ENCODE measurements around the gene GARNL3. TPM values are rescaled to one million over a fixed set of nuclear protein-coding genes. Genes with fewer than 3 reads are reported as not detected.

GARNL3 gene
- total and polyA plus RNA-seq, 2 donors (not counting 1 experiment from before 2014, with no cell fraction given), result 1.5 to 12.6 TPM

DNA sequence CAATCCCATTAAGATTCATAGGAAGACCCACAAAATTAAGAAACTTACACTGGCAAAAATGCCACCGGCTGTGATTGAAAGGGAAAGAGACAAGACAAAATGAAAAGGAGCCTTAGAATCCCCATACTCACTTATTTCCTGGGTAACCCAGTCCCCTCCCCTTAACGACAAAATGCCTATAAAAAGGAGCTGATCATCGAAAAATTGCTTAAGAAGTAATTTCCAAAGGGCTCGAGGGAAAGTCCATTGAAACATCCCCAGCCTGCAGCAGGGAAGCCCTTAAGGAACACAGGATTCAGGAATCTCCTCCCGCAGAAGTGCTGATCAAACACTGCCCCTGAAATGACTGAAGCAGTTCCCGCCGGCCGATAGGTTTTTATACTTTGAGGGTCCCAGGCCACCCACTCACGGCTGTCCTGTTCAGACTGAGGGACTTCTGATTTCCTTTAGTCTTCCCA is 158.9 kb downstream of the GARNL3 start:
- ChIA-PET CTCF (interaction anchor here (1.3 to 1.8 kb wide), 2 partner anchors 27 to 28 kb away, joined by 5 read pairs; partner anchors contain the start of genes LRSAM1, RPL12 and SLC2A8), POLR2A (interaction anchor here (1.0 to 1.8 kb wide), 4 partner anchors 27 to 642 kb away, joined by 4 to 8 read pairs (median 4); partner anchors contain the start of genes LRSAM1, RPL12 and SLC2A8)
- Mint-ChIP-seq H3K4me1 (peaks cover 41% of the 10 kb centered on the region), H3K4me3 (peak overlapping the region; percentile 99), H3K27me3 (no peaks in the 10 kb centered on the region), H3K27ac (peak overlapping the region; percentile 95), H3K9me3 (ENCODE audit: insufficient read depth) (no peaks in the 10 kb centered on the region)
- Histone ChIP-seq H3K79me2 (ENCODE audit: control insufficient read depth, insufficient read depth, low read length) (peaks cover 62% of the 10 kb centered on the region), H3K9ac (ENCODE audit: low read length) (peak overlapping the region; percentile 87), H3K4me2 (replicated peaks; ENCODE audit: low read depth, low read length, poor library complexity, severe bottlenecking) (peak overlapping the region; percentile 87), H3K36me3 (replicated peaks in 1 of 2; ENCODE audit: control extremely low read depth in 1 of 2, control insufficient read depth in 1 of 2, extremely low read depth in 1 of 2, insufficient read depth in 2 of 2, low read length in 1 of 2) (peaks cover 0 to 4% of the 10 kb centered on the region in 2 experiments), H2AFZ (ENCODE audit: insufficient read depth, low read depth, low read length, poor library complexity, severe bottlenecking) (peak overlapping the region; percentile 92), H3K4me1 (ENCODE audit: control insufficient read depth in 2 of 2, insufficient read depth in 2 of 2, low read length in 2 of 2) (peaks cover 19 to 29% of the 10 kb centered on the region in 2 donors), H3K27ac (ENCODE audit: low read length in 2 of 2) (peak overlapping the region; percentile 56 to 75), H3K9me3 (ENCODE audit: control extremely low read depth in 1 of 3, control insufficient read depth in 2 of 3, insufficient read depth in 1 of 3, low read length in 2 of 3) (no peaks in the 10 kb centered on the region), H3K4me3 (ENCODE audit: control extremely low read depth in 1 of 5, extremely low read depth in 1 of 5, insufficient read depth in 1 of 5, low read depth in 2 of 5, low read length in 4 of 5) (peak overlapping the region; percentile 73 to 97 (median 86)), H4K20me1 (ENCODE audit: control insufficient read depth, insufficient read depth, low read length, poor library complexity, severe bottlenecking) (peaks cover 7% of the 10 kb centered on the region), H3K27me3 (replicated peaks in 1 of 4; ENCODE audit: control extremely low read depth in 1 of 4, control insufficient read depth in 3 of 4, insufficient read depth in 4 of 4, low read length in 3 of 4) (no peaks in the 10 kb centered on the region)
- ATAC-seq (ENCODE audit: low read depth) (no peak), DNase-seq (no peak)
- 0% methylated on average over 2 of the region's 9 CpGs for WGBS (ENCODE audit: insufficient coverage)
- intact Hi-C loops (cut with micrococcal nuclease), result no loop called here
- TF ChIP-seq EZH2 (IDR thresholded peaks at IDR 0.05; ENCODE audit: borderline replicate concordance, insufficient read depth, low read depth, low read length, poor library complexity, severe bottlenecking), result no peak
- TF ChIP-seq, protein P1, sequence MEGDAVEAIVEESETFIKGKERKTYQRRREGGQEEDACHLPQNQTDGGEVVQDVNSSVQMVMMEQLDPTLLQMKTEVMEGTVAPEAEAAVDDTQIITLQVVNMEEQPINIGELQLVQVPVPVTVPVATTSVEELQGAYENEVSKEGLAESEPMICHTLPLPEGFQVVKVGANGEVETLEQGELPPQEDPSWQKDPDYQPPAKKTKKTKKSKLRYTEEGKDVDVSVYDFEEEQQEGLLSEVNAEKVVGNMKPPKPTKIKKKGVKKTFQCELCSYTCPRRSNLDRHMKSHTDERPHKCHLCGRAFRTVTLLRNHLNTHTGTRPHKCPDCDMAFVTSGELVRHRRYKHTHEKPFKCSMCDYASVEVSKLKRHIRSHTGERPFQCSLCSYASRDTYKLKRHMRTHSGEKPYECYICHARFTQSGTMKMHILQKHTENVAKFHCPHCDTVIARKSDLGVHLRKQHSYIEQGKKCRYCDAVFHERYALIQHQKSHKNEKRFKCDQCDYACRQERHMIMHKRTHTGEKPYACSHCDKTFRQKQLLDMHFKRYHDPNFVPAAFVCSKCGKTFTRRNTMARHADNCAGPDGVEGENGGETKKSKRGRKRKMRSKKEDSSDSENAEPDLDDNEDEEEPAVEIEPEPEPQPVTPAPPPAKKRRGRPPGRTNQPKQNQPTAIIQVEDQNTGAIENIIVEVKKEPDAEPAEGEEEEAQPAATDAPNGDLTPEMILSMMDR (IDR thresholded peaks at IDR 0.05), result no peak
